Esophagus muscularis mucosa (tissue), 3 donors: ENCODE results near the gene PAEP.
"Not testable (repeated sequence)": the region's sequence is repeated elsewhere in the genome, so short reads cannot be mapped to it uniquely, and the experiment has no call there.

ENCODE experiments used
- CTCF ChIP-seq, 3 experiments: fragments of 200-600 bp in 2 of 3; fragments of 450-650 bp in 1 of 3; sonication (generic) in 2 of 3; IDR thresholded peaks; one replicate each; pipeline ENCODE4 v1.5.1; 2017 to 2019; ENCODE audit warnings: antibody characterized with exemption in 3 of 3, mild to moderate bottlenecking in 2 of 3, moderate library complexity in 1 of 3
- POLR2AphosphoS5 ChIP-seq, 2 donors: sonication (generic); formaldehyde crosslinking; IDR thresholded peaks; one replicate each; pipeline ENCODE4 v1.6.1; 2017; ENCODE audit warnings: antibody characterized with exemption in 2 of 2

DNA sequence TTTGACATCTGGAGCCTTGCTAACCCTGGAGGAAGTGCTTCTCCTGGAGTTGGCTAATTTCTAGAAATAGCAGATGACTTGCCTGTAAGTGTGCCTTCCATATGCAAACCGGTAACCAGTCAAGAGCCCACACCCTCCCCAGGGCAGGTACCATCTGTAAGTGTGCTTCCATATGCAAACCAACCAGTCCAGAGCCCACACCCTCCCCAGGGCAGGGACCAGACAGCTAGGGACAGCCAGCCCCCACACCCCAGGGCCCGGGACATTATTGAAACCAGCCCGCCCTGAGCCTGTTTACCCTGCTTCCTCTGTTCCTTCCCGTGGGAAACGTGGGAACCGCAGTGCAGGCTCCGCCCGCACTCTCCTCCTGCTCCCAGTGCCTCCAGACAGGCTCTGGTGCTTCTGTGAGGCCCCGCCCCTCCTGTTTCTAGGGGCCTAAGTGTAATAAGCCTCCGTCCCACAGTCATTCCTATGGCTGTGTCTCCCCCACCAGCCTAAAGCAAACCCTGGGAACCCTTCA, 27.3 kb upstream of the PAEP start:
- TF ChIP-seq CTCF, POLR2AphosphoS5 (IDR thresholded peaks at IDR 0.05): not testable (repeated sequence)
